GM10266 (cell line): ENCODE measurements around the gene SLC39A13.

Source experiments
- DNase-seq: peaks from one replicate; pipeline ENCODE4 v3.0.0; 2012; ENCODE audit errors: extremely low spot score
- CTCF ChIP-seq: IDR thresholded peaks from 2 replicates; pipeline ENCODE4 v1.5.1; 2012; ENCODE audit warnings: mild to moderate bottlenecking, low read depth; ENCODE audit not compliant: control insufficient read depth, insufficient read depth; ENCODE audit errors: missing control alignments

Gene SLC39A13

DNA sequence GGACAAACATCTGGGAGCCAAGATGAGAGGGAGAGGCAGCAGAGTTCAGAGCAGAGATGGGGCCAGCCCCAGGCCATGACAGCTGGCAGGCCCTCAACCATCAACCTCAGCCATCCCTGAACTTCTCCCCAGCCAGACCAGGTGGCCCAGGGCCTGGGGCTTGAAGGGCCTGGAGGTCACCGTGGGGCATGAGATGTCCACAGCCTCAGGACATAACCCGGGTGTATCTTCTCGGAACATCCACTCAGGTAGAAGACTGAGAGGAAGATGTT is 12.4 kb upstream of the SLC39A13 start:
- DNase-seq, result no peak
- TF ChIP-seq CTCF, result no peak

DNA sequence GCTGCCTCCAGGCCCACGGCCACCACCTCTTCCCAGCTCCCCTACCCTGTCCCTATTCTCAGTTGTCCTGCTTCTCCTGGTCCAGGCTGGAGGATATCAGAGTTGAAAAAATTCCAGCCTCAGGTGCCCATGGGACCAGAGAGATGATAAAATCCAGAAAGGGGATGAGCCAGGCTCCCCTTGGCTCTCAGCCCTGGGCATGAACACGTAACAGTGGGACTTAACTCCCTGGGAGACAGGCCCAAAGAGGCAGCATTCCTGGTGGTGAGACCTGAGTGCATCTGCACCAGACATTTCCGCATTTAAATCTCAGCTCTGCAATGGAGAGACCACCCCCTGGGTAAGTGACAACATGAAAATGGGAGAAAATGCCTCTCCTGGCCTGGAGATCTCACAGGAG is 10.4 kb upstream of the SLC39A13 start:
- TF ChIP-seq CTCF, result no peak
- no peak for DNase-seq

DNA sequence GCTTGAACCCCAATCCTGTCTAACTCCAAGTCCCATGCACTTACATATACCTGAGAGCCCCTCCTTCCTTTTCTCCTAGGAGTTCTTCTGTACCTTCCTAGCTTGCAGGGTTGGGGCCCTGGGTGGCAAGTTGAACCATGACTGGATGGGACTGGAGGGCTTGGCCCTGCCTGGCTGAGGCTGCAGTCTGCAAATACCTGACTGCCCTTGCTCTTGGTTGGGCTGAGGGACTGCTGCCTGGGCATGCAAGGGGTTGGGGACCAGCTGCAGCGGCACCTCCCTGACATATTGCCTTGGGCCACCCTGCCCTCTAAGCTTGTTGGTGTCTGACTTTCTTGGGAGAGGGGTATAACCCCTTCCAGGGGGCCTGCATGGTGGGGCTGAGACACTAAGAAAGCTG is 9.8 kb upstream of the SLC39A13 start:
- no peak for TF ChIP-seq CTCF

DNA sequence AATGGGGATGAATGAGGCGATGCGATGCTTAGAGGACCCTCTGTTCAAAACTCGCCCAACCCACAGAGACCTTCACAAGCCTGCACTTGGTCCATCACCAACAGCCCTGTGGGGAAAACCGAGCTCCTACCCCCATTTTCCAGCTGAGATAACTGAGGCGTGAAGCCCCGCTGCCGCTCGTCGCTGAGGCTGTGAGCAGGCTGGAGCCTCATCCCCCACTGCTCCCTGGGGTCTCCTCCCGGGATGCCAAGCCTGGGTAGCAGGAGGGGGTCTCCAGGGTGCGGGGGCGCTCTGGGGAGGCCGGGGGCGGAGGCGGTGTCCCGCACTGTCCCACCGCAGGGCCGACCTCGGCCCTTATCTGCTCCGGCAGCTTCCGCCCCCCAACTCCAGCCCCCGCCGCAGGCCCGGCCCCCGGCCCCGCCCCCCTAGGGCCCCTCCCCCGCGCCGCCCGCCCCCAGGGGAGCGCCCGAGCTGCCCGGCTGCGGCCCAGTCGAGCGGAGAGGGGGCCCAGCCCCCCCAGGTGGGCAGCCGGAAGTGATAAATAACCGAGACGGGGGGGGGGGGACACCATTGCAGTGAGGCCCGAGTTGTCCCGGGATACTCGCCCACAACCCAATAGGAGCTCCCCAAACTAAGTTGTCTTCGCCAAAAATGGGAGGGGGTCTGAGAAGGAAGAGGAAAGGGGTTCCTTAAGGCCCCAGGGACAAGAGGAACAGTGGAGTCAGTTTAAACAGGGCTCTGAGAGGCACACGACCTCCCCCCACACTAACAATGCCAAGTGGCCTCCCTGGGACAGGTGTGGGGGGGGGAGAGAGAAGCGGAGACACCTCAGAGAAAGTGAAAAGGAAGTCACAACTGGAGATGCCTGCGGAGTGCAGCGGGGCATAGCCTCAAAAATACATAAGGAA is 8.3 kb upstream of the SLC39A13 start:
- TF ChIP-seq CTCF, result no peak
- DNase-seq, result peak; percentile 82

More for the DNA sequence above, 9.8 kb upstream of the SLC39A13 start:
- no peak for DNase-seq

GRCh38 chr11:47400768-47401279 is 7.6 kb upstream of the SLC39A13 start:
- no peak for TF ChIP-seq CTCF
- DNase-seq, result no peak

DNA sequence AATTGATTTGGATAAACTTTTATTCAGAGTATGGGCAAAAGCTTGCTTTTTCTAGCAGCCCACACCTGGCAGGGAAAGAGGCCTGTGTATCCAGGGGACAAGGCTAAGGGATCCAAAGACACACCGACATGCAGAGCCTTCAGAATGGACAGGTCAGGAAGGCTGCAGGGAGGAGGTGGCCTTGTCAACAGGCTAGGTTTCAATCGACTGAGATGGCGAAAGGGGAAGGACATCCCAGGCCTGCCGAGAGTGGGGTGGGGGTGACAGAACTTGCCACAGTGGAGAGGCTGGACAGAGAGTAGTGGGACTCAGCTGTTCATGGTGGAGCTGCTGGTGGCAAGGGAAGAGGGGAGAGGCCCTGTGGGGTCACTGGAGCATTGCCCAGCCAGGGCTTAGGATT is 5.3 kb upstream of the SLC39A13 start:
- no peak for TF ChIP-seq CTCF
- no peak for DNase-seq

DNA sequence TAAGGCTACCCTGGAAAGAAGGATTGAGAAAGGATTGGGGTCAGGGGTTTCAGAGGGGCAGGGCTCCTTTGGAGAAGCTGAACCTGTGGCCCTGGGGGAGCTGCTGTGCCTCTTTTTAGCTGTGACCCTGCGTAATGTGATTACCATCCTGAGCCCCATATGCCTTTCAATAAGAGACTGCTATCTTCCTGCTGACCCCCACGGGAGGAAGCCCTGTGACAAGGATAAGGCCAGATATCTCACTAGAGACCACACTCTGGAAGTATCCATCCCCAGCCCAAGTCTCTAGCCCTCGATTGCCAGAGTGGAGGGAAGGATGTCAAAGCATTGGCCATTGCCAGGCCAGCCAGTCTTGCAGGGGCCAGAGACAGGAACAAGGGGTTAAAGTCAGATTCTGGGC is 4.8 kb upstream of the SLC39A13 start:
- DNase-seq, result no peak
- no peak for TF ChIP-seq CTCF
